ENCODE measurements around the gene PNMA5. TPM values are rescaled to one million over a fixed set of nuclear protein-coding genes. Genes with fewer than 3 reads are reported as not detected.

The PNMA5 gene
- total RNA-seq, 2 experiments from 2014 or later = not detected

GRCh38 chrX:152941328-152942076, 52.4 kb downstream of the PNMA5 start:
- no peaks in the 10 kb centered on the region for H3K9me3 Mint-ChIP-seq
- DNase-seq = peak; percentile 88
- H3K4me3 Mint-ChIP-seq = peak overlapping the region; percentile 86
- peak overlapping the region; percentile 67 for H3K27ac Mint-ChIP-seq
- no peaks in the 10 kb centered on the region for H3K36me3 Mint-ChIP-seq
- no peaks in the 10 kb centered on the region for H3K27me3 Mint-ChIP-seq
- peaks cover 3% of the 10 kb centered on the region for H3K4me1 Mint-ChIP-seq

Other genes starting within 250 kb of the PNMA5 start
- not detected for gene MAGEA2, start 240.3 kb downstream of the PNMA5 start, total RNA-seq
- not detected for gene CSAG3, start 234.9 kb downstream of the PNMA5 start, total RNA-seq
- not detected for gene MAGEA6, start 224.4 kb downstream of the PNMA5 start, total RNA-seq
- 10 to 100 TPM; 10.2 to 11.0 TPM for gene CETN2, start 163.4 kb downstream of the PNMA5 start, total RNA-seq
- gene NSDHL, start 163.1 kb downstream of the PNMA5 start, total RNA-seq = 10 to 100 TPM; 21.3 to 21.6 TPM
- 1 to 10 TPM; 1.3 to 1.5 TPM for gene ZNF185, start 96.0 kb downstream of the PNMA5 start, total RNA-seq
- 1 to 10 TPM; 1.4 to 1.9 TPM for gene PNMA3, start 62.4 kb upstream of the PNMA5 start, total RNA-seq
- 1 to 10 TPM; 2.0 to 2.1 TPM for gene PNMA6A, start 78.3 kb upstream of the PNMA5 start, total RNA-seq
- not detected for gene MAGEA1, start 185.2 kb upstream of the PNMA5 start, total RNA-seq

All from activated naive CD8-positive, alpha-beta T cell treated with anti-CD3 and anti-CD28 coated beads for 36 hours (primary cell).